ENCODE results near the gene ELF3.

- no peak for TF ChIP-seq POLR2AphosphoS5 (IDR thresholded peaks at IDR 0.05; ENCODE audit: low read depth, low read length)
- no peak for TF ChIP-seq TAF1 (IDR thresholded peaks at IDR 0.05; ENCODE audit: borderline replicate concordance, low read depth, low read length)
- TF ChIP-seq POLR2A (IDR thresholded peaks at IDR 0.05; ENCODE audit: low read depth, low read length) = no peak
These were observed 36.6 kb downstream of the ELF3 start for GRCh38 chr1:202046748-202047708.

Data from GM12892 (cell line).